T-helper 1 cell (primary cell): ENCODE data around the gene ACAA2.

Experiments used
- DNase-seq, 5 donors: peaks; one replicate each; pipeline ENCODE4 v3.0.0-alpha.2; 2012 to 2020

Gene ACAA2

DNA sequence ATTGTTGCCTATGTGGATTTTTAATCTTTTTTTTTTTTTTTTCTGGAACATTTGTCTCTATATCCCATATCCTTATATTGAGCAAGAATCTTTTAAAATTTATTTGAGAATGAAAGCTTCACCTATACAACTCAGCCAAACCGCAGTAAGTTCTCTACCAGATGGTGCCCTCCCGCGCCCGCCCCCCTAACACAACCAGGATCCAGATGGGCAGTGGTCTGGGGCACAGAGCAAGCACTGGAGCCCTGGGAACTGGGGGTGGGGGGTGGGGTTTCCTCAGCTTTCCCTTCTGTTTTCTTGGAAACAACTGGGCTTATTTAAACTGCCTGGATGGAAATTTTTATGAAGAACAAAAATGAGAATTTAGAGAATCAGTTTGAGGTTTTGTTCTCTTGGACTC, 74.6 kb downstream of the ACAA2 start:
- DNase-seq = no peak

DNA sequence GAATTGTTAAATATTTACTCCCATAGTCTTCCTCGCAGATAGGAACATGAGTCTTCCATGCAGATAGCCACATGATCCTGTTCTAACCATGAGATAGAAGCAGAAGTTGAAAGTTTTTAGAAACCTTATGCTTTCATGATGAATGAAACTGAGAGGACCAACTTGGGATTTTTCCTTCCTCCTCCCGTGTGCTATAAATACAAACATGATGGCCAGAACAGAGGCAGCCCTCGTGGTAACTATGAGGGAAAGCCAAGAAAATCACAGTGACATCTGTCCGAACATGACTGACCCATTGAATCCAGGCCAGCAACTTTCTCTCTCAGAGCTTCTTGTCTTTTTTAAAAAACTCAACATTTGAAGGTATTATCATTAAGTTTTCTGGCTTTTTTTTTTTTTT, 78.5 kb downstream of the ACAA2 start:
- DNase-seq = no peak

GRCh38 chr18:49733896-49734585, 79.3 kb downstream of the ACAA2 start:
- no peak for DNase-seq

DNA sequence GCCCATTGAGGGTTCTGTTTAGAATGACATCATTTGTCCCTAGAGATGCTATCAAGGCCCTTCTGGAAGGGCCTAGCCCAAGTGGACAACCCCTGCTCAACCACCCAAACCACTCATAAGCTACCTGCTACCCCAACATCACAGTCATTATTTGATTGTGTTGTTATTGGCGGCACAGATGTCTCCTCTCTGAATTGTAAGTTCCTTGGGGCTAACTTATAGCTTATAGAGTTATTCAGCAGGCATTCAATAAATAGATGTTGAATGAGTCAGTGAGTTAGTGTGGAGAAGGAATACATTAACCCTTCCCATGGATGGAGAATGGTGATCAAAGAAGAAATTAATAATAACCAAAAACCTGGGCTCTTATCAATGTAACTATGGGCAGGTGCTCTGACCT, 80.0 kb downstream of the ACAA2 start:
- DNase-seq = no peak
